ENCODE data around the gene ADAMTS3.

Gene ADAMTS3

GRCh38 chr4:72340803-72341431, 228.1 kb downstream of the ADAMTS3 start:
- no peak for DNase-seq (ENCODE audit: low spot score)

GRCh38 chr4:72338060-72338459, 231.0 kb downstream of the ADAMTS3 start:
- DNase-seq (ENCODE audit: low spot score), result no peak

GRCh38 chr4:72330381-72330780, 238.6 kb downstream of the ADAMTS3 start:
- no peak for DNase-seq (ENCODE audit: low spot score)

GRCh38 chr4:72326692-72327632, 242.1 kb downstream of the ADAMTS3 start:
- DNase-seq (ENCODE audit: low spot score), result peak; percentile 43

- no peak for DNase-seq (ENCODE audit: low spot score)
Observed at GRCh38 chr4:72325215-72325614, 243.8 kb downstream of the ADAMTS3 start.

- DNase-seq (ENCODE audit: low spot score), result no peak
Observed at GRCh38 chr4:72323227-72323626, 245.8 kb downstream of the ADAMTS3 start.

- no peak for DNase-seq (ENCODE audit: low spot score)
Observed at GRCh38 chr4:72320223-72320948, 248.6 kb downstream of the ADAMTS3 start.

- no peak for DNase-seq (ENCODE audit: low spot score)
Observed at GRCh38 chr4:72319601-72320021, 249.4 kb downstream of the ADAMTS3 start.

- no peak for DNase-seq (ENCODE audit: low spot score)
Observed at GRCh38 chr4:72318421-72319170, 250.4 kb downstream of the ADAMTS3 start.

GRCh38 chr4:72314869-72315268, 254.2 kb downstream of the ADAMTS3 start:
- DNase-seq (ENCODE audit: low spot score), result no peak

- DNase-seq (ENCODE audit: low spot score), result no peak
Observed at GRCh38 chr4:72313121-72313520, 255.9 kb downstream of the ADAMTS3 start.

- peak; percentile 37 for DNase-seq (ENCODE audit: low spot score)
Observed at GRCh38 chr4:72312032-72312650, 256.9 kb downstream of the ADAMTS3 start.

- no peak for DNase-seq (ENCODE audit: low spot score)
Observed at GRCh38 chr4:72311291-72311690, 257.7 kb downstream of the ADAMTS3 start.

- DNase-seq (ENCODE audit: low spot score), result no peak
Observed at GRCh38 chr4:72305620-72306019, 263.4 kb downstream of the ADAMTS3 start.

GRCh38 chr4:72305080-72305479, 263.9 kb downstream of the ADAMTS3 start:
- no peak for DNase-seq (ENCODE audit: low spot score)

GRCh38 chr4:72302981-72303704, 265.9 kb downstream of the ADAMTS3 start:
- peak; percentile 62 for DNase-seq (ENCODE audit: low spot score)

GRCh38 chr4:72301759-72302158, 267.3 kb downstream of the ADAMTS3 start:
- DNase-seq (ENCODE audit: low spot score), result no peak

GRCh38 chr4:72300126-72300525, 268.9 kb downstream of the ADAMTS3 start:
- no peak for DNase-seq (ENCODE audit: low spot score)

- DNase-seq (ENCODE audit: low spot score), result peak; percentile 55
Observed at GRCh38 chr4:72295966-72296557, 273.0 kb downstream of the ADAMTS3 start.

GRCh38 chr4:72290737-72291136, 278.3 kb downstream of the ADAMTS3 start:
- DNase-seq (ENCODE audit: low spot score), result no peak

All from iPS-NIHi11 (cell line).